ENCODE results near the gene SIN3A.
"Not testable (repeated sequence)": the region's sequence is repeated elsewhere in the genome, so short reads cannot be mapped to it uniquely, and the experiment has no call there.

SIN3A gene

GRCh38 chr15:75333654-75334419 is 117.7 kb downstream of the SIN3A start:
- not testable (repeated sequence) for DNase-seq (ENCODE audit: low read depth in 2 of 2)

GRCh38 chr15:75332093-75332492 is 119.4 kb downstream of the SIN3A start:
- not testable (repeated sequence) for DNase-seq (ENCODE audit: low read depth in 2 of 2)

GRCh38 chr15:75329571-75329970 is 121.9 kb downstream of the SIN3A start:
- DNase-seq (ENCODE audit: low read depth in 2 of 2), result no peak

GRCh38 chr15:75328493-75329314 is 122.8 kb downstream of the SIN3A start:
- DNase-seq (ENCODE audit: low read depth in 2 of 2), result no peak

GRCh38 chr15:75327491-75327890 is 124.0 kb downstream of the SIN3A start:
- DNase-seq (ENCODE audit: low read depth in 2 of 2), result no peak

- no peak for DNase-seq (ENCODE audit: low read depth in 2 of 2)
Observed at GRCh38 chr15:75327005-75327404, 124.5 kb downstream of the SIN3A start.

- DNase-seq (ENCODE audit: low read depth in 2 of 2), result no peak
Observed at GRCh38 chr15:75325922-75326321, 125.6 kb downstream of the SIN3A start.

GRCh38 chr15:75321711-75322110 is 129.8 kb downstream of the SIN3A start:
- no peak for DNase-seq (ENCODE audit: low read depth in 2 of 2)
